Left renal pelvis (tissue), 4 donors: ENCODE results near the gene HIC1. TPM values are rescaled to one million over a fixed set of nuclear protein-coding genes. Genes with fewer than 3 reads are reported as not detected.

Source experiments
- DNase-seq, 4 donors: peaks; one replicate each; pipeline ENCODE4 v3.0.0-alpha.2; 2013; ENCODE audit warnings: low read depth in 4 of 4, low spot score in 3 of 4
- polyA plus RNA-seq, 4 donors: library from polyadenylated mRNA; unstranded; fragments of 120-200 nt; gene quantifications; one replicate each; pipeline ENCODE4 v1.2.1, GENCODE V29; 2013; ENCODE audit not compliant: insufficient read length in 4 of 4

Gene HIC1
- polyA plus RNA-seq, 4 donors = 14.3 to 98.2 (median 21.6) TPM

DNA sequence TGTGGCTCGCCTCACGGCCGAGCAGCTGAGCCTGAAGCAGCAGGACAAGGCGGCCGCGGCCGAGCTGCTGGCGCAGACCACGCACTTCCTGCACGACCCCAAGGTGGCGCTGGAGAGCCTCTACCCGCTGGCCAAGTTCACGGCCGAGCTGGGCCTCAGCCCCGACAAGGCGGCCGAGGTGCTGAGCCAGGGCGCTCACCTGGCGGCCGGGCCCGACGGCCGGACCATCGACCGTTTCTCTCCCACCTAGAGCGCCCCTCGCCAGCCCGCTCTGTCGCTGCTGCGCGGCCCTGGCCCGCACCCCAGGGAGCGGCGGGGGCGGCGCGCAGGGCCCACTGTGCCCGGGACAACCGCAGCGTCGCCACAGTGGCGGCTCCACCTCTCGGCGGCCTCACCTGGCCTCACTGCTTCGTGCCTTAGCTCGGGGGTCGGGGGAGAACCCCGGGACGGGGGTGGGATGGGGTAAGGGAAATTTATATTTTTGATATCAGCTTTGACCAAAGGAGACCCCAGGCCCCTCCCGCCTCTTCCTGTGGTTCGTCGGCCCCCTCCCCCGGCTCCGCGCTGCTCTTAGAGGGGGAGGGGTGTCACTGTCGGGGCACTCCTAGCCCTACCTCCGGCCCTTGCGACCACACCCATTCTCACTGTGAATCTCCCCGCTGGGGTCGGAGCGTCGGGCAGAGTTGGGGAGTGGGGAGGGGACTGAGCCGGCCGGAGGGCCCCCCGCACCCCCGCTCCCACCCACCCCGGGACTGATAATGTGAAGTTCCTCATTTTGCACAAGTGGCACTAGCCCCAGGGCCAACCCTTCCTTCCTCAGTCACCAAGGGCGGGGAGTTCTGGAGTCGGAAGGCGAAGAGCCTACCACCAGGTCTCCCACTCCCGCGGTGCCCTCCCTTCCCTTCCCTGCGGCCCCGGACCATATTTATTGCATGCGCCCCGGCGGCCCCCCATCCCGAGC is 4.0 kb downstream of the HIC1 start:
- no peak for DNase-seq

DNA sequence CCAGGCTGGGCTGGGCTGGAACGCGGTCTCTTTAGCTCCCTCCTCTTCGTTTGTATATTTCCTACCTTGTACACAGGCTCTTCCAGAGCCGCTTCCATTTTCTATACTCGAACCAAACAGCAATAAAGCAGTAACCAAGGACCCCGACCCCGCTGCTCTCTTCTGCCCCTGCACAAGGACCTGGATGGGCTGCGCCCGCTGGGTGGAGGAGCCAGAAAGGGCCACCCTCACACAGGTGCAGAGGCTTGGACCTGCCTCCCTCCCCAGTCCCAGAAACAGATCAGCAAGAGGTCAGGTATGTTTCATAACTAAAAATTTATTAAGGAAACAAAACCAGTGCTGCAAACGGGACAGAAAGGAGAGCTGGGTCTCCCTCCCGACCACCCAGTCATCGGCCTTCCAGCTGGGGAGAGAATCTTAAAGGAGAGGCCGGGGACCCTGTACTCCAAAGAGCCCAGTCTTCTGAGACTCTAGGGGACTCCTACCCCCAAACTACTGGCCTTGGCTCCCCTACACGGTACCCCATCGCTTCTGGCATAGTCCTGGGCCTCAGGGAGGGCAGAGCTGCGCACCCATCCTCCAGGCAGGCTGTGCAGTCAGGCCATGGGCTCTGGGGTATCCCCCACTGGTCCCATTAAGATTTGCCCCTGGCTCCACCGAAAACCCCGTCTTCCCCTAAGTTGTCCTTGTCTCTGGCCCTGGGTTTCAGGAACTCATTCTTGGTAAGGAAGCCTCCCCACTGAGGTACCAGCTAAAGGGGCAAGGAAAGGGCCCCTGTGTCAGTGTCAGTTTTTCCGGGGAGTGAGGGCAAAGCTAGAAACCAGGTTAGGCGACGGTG is 4.9 kb downstream of the HIC1 start:
- DNase-seq = no peak

DNA sequence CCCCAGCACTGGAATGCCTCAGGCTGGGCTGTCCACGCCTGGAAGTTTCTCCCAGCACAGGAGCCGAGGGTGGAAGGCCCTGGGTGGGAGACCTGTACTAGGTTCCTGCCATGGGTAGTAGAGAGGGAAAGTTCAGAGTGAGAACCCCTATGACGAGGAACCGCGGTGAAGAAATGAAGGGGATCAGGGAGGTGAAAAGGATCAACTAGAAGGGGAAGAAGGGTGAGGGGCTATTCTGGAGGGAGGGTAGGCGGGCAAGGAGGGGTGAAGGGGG is 5.4 kb downstream of the HIC1 start:
- DNase-seq = no peak

DNA sequence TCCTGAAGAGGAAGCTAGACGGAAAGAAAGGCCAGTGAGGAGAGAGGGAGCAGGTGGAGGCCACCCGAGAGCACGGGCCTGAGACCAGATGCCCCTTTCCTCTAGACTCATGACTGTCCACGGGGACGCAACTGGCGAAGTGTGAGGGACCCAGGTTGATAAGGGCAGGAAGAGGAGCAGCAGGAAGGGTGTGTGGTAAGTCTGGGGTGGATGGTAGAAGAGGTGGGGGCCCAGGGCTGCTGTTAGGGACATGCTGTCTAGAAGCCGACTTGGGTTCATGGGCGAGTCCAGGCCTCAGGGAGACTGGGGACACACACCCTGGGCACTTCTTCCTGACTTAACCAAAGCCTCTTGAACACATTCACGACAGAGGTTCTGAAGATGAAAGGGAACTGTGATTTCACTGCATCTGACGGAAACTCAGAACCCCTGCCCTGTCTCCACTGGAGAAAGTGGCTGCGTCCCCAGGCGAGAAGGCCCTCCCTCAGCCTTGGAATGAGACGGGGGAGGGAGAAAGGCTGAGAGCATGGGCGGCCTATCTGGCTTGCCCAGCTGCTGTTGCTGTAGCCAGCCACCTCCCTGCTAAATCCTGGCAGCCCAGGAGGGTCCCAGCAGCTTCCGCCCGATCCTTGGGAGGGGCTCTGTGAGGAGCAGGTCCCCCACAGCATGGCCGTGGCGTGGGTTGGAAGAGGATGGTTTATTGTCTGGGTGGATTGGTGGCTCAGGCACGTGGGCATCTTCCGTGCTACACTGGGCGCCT is 6.0 kb downstream of the HIC1 start:
- DNase-seq = no peak

DNA sequence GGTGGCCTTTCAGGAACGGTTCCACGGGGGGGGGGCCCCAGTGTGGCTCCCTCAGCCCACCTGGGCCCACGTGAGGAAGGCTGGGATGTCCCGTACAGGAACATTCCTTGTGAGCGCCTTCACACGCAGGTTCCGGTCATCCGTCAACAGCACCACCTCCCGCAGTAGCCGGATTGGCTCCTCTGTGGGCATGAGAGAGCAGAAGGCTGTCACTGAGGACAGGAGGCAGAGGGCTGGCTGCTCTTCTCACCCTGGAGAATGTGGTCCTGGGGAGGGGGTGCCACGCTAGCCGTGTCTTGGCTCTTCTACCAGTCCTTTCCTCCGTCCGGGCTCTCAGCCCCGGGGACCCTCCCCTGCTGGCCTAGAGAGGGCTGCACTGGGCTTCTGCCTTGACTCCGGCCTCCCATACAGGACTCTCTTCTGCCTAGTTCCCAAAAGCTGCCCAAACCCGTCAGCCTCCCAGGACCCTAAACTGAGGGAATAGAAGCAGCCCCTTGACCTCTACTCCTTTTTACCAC is 6.6 kb downstream of the HIC1 start:
- no peak for DNase-seq

DNA sequence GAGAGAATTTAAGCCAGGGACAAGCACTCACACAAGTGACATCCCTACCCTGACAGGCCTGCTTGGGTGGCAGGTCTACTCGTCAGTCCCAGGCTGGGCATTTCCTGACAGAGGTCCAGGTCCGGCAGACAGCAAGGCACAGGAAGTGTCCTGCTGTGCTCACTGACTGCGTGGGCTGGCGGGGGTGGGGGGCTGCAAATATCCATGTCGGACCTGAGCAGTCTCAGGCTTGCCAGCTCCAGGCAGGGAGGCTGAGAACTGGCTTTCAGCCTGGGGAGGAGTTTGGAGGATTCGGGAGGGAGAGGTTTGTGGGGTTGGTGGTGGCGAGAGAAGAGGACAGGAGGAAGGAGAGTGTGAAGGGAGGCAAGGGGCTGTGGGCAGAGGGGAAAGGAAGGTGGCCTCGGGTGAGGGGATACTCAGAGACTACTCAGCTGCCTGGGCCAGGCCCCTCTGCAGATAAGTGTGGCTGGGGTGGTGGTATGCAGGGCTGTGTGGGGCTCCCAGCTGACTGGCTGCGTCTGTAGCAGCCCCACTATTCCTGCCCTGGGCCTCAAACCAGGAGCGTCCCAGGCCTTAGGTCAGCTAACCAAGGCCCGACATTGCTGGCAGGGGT is 7.8 kb downstream of the HIC1 start:
- no peak for DNase-seq

DNA sequence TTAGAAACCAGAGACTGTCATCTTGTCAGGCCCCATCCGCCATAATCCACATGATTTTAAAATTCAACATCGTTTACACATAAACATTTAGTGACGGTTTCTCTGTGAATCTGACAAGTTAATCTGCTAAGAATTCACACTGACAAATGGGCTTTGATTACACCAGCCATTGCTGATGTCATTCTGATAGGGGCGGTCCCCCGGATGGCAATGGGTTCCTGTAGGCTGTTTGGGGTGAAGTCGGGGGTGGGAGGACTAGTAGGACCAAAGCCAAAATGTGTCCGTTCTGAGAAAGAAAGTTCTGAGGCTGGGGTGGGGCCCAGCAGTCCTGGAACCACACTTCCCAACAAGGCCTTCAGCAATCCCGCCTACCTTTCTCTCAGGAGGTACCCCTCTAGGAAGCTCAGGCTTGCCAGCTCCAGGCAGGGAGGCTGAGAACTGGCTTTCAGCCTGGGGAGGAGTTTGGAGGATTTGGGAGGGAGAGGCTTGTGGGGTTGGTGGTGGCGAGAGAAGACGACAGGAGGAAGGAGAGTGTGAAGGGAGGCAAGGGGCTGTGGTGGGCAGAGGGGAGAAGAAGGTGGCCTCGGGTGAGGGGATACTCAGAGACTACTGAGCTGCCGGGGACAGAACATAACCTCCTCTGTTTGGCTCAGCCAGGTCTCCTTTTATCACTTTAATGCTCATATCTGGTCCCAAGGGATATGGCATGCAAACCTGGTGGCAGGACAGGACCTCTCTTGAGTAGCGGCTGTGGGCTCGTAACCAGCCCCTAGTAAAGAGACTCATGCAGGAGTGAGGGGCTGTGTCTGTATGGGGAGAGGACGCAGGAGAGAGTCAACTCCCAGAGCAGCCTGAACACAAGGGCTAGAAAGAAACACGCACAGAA is 8.6 kb downstream of the HIC1 start:
- no peak for DNase-seq

DNA sequence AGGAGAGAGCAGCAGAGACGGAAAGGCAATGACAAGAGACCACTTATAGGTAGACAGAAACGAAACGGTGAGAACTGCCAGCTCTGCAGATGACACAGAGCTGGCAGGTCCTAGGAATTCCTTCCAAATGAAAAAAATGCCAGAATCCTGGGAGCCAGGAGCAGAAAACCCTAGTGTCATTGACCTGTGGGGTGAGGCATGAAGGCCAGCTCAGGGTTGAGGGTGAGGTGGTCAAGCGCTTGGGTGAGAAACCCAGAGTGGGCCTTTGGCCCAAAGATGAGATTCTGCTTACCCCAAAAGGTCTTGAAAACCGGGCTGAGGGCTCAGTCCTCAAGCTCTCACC is 9.2 kb downstream of the HIC1 start:
- no peak for DNase-seq

DNA sequence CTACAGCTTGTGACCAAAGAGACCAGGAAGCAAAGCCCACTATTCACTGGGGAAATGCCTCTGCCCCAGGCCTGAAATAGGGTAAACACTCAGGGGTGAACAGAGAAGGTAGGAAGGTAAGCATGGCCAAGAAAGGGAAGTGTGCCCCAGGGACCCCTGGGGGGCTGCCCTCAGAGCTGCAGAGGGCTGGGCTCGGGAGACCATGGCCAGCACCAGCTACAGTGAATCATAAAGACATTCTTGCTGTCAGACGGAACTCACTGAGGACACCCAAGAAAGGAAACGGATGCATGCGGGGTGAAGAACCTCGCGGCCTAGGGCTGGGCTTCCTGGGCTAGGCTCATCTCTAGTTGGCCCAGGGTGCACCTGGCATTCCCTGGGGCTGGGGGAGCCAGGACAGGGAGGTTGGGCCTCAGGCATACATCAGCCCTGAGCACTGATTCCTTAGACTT is 9.6 kb downstream of the HIC1 start:
- no peak for DNase-seq

DNA sequence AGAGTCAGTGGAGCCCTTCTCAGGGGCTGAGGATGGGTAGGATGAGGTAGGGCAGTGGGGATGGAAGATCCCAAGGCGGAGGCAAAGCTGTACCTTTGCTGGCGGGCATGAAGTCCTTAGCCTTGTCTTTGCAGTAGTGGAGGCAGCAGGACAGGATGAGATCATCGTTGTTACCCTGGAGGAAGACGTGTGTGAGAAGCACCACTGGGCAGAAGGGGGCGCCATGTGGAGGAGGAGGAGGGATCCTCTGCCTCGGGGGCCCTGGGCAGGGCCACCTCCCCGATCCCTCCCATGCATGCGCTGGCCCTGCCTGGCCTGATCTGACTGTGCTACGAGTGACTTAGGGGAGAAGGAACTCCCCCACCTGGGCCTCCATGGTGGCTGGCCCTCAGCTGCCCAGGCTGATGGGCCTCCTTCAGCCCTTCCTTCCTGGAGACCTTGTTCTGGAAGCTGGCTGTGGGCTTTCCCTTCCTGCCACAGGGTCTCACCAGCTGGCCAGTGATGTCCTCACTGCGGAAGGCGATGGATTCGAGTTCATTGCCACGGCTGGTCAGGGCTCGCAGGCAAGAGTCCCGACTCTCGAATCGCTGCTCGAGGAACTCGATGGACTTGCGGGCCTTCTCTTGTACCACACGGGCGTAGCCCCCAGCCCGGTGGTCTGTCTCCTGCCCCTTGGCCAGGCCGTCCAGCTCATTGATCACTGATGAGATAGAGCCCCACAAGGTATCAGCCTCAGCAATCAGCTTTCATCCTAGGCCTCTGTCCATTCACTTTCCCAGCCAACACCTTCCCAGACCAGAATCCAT is 10.3 kb downstream of the HIC1 start:
- DNase-seq = no peak

DNA sequence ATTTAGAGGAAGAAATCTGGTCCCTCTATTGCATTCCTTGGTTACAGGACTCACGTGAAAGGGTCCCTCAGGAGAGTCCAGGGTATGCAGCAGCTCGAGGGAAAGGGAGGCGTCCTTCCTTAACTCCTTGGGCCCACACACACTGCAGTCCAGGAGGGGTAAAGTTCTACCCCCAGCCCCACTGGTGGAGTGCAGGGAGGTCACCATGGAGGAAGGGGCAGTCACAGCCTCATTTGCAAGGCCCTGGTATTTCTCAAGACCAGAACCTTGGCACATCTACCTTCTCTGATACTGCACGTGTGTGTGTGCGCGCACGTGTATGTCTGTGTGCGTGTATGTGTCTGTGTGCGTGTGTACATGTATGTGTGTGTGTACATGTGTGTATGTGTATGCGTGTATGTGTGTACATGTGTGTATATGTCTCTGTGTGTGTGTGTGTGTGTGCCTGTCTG is 11.1 kb downstream of the HIC1 start:
- no peak for DNase-seq

DNA sequence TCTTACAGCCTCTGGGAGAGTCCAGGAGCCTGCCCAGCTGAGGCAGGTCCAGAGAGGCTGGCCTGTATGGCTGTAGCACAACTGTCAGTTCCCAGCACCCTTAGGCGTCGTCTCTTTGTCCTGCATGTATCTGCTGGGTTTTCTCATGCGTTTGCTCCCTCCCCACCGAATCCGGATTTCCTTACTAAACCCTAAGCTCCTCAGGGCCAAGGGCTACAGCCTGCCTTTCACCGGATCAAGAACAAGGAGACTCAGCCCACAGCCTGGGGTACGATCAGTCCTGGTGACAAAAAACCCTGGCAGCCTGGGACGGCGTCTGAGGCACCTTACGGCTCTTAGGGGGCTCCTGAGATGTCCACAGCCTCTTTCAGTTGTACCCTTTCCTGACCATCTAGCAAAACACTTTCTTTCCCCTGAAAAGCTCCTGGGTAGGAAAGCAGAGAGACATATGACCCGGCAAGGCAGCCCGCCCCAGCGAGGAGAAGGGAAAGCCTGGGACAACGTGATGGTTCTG is 12.2 kb downstream of the HIC1 start:
- no peak for DNase-seq

DNA sequence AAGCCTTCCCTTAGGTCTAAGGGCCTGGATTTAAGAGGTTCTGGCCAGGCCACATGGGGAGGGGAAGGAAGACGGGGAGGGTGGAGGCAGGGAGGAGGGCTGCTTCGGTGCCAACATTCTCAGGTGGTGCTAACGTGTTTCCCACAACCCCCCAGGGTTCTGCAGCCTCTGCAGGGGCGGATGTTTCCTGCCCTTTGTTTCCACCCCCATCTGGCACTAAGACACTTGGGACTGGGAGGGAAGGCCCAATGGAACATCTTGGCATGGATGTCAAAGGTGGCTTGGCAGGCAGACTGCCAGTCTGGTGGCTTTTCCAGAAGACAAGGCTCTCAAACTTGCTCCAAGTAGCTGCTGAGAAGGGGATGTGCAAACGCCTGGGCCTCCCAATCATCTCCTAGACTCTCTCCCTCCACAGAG is 12.7 kb downstream of the HIC1 start:
- no peak for DNase-seq

DNA sequence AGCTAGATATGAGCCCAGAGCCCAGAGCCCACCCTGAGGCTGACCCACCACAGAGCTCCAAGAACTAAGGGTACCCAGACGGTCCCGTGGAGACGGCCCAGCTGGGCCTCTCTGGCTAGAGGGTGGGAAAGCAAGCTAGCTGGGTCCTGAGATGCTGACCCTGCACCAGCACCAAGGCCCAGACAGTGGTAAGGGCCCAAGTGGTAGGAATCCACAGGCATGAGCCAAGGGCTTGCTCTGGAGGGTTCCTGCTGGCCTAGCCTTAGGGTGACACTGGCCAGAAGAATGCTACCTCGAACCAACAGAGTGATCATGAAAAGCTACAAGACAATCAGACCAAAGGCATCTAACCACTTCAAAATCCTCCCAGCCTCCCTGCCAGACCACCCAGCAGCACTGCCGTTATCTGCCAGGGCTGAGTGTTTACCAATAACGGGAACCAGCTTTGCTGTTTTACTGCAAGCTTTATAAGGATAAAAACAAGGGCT is 13.2 kb downstream of the HIC1 start:
- DNase-seq = no peak

DNA sequence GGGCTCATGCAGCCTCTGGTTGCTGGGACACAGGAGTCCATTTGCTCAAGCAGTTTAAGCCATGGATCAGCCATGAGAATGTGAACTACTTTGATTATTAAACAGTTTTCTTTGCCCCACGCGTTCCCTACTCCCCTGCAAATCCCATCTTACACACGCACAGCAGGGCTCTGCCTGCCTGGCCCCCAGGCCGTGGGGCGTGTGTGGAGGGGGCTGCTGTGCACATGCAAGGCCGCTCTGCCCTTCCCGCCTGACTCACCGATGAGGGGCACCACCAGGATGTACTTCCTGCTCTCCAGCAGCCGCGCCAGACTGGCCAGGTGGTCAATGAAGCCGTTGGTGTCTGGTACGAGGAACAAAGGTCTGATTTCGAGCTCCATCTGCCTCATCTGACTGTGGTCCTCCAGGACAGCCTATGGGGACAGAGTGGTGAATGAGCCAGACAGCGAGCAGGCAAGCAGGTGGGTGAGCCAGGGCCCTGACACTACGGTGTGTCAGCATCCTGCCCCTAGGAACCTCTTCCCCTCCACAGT is 13.7 kb downstream of the HIC1 start:
- DNase-seq = no peak

DNA sequence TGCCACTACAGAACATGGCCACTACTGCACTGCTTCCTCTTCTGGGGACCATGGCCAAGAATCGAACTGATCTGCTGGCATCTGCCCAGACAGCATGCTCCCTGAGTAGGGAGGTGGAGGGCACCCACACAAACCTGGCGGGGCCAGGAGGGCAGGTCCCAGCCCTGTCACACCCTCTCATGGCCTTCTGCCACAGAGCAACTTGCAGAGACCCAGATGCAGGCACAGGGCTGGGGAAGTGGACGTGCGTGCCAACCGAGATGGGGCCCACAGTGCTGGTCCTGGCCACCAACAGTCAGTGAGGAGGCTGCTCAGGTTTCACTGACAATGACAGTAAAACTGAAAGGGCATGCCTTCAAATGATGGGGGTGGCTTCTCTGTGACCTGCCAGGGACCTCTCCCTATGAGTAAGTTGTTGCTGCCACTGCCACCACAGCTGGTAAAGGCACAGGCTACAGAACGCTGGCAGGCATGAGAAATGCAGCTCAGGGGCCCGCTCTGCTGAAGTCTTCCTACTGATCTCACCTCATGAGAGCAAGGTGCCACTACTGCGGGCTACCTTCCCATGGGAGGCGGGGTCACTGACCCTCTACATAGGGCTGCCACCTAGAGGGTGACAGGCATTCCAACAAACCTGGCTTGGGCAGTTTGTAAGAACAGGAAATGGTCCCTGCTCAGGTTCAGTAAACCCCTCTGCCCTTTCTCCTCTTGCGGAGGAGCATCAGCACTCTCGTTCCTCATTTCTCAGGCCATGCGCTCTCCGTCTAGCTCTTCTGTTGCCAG is 15.5 kb downstream of the HIC1 start:
- no peak for DNase-seq

DNA sequence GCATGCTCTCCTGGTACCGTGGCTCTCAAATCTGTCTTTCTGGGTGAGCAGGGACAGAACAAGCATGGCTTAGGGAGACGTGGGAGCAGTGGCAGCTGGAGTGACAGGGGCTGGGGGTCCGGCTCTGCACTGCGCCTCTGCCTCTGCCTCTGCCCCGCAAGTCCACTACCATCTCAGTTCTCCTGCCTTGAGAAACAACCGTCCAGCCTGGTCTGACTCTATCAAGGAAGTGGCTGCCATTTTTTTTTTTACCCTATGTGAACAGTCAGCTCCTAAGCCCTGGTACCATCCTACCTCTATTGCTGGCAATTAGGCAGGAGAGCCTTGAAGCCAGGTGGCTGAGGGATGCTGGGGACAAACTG is 16.1 kb downstream of the HIC1 start:
- DNase-seq = no peak
